Endothelial cell of umbilical vein (primary cell): ENCODE results near the gene TMEM18. TPM values are rescaled to one million over a fixed set of nuclear protein-coding genes. Genes with fewer than 3 reads are reported as not detected.

Experiments used
- BruUV-seq: library from RNA; stranded (reverse); fragments of 400-500 nt; replicated peaks from 2 replicates; lab custom pipeline; 2021; lab: Mats Ljungman, UMichigan
- CTCF ChIA-PET: fragments of 300-600, 350-600 bp; sonication (Branson Sonifier 250); formaldehyde crosslinking; loops from one replicate; lab custom pipeline; 2021; ENCODE audit warnings: antibody characterized with exemption, inconsistent platforms; lab: Charles Lee
- POLR2A ChIA-PET: fragments of 300-600, 350-600 bp; sonication (Branson Sonifier 250); formaldehyde crosslinking; loops from one replicate; lab custom pipeline; 2021; ENCODE audit warnings: antibody characterized with exemption, inconsistent platforms; lab: Charles Lee
- DNase-seq: peaks from one replicate; pipeline ENCODE4 v3.0.0-alpha.2; 2011; ENCODE audit warnings: low read depth, low spot score
- FAIRE-seq: peaks from 2 replicates; lab custom pipeline; 2011; peaks lifted over from hg19 to GRCh38; lab: Jason Lieb, UNC
- H2AFZ ChIP-seq: 2 replicates; pipeline ENCODE4 v1.6.0; 2012; ENCODE audit warnings: low read depth, low read length, control low read depth, inconsistent platforms
- H3K27ac ChIP-seq: 2 replicates; pipeline ENCODE4 v1.5.1; 2011; ENCODE audit warnings: low read depth, mild to moderate bottlenecking, control low read depth, low read length, moderate library complexity; ENCODE audit not compliant: insufficient read depth
- H3K27me3 ChIP-seq, 2 experiments: 2 replicates each; pipeline versions ENCODE4 v1.6.0 to v1.6.1; 2011; ENCODE audit warnings: low read length in 2 of 2, mixed read lengths in 1 of 2; ENCODE audit not compliant: control insufficient read depth in 2 of 2, insufficient read depth in 2 of 2
- H3K36me3 ChIP-seq, 2 experiments: 2 replicates in 1 of 2; 3 replicates in 1 of 2; pipeline ENCODE4 v1.5.1; 2011; ENCODE audit warnings: low read length in 2 of 2, mild to moderate bottlenecking in 1 of 2, moderate library complexity in 1 of 2; ENCODE audit not compliant: control insufficient read depth in 2 of 2, insufficient read depth in 2 of 2; ENCODE audit errors: extremely low read depth in 1 of 2
- H3K4me1 ChIP-seq: 3 replicates; pipeline ENCODE4 v1.5.1; 2011; ENCODE audit warnings: mild to moderate bottlenecking, low read length; ENCODE audit not compliant: control insufficient read depth, insufficient read depth; ENCODE audit errors: extremely low read depth
- H3K4me2 ChIP-seq: 2 replicates; pipeline ENCODE4 v1.6.1; 2011; ENCODE audit warnings: low read length, control low read depth, mixed read lengths; ENCODE audit not compliant: insufficient read depth
- H3K4me3 ChIP-seq, 3 experiments: fragments of 200-600 bp in 1 of 3; sonication (generic), shearing (Covaris generic) in 1 of 3; replicated peaks in 1 of 3; 2 replicates each; pipeline ENCODE4 v1.5.1; 2011 to 2016; ENCODE audit warnings: control low read depth in 3 of 3, low read length in 3 of 3, mild to moderate bottlenecking in 2 of 3, inconsistent platforms in 1 of 3, low read depth in 1 of 3, moderate library complexity in 1 of 3; ENCODE audit not compliant: insufficient read depth in 1 of 3
- H3K79me2 ChIP-seq: 2 replicates; pipeline ENCODE4 v1.6.0; 2012; ENCODE audit warnings: low read length, inconsistent platforms; ENCODE audit not compliant: control insufficient read depth, insufficient read depth
- H3K9ac ChIP-seq: replicated peaks from 2 replicates; pipeline ENCODE3; 2011; ENCODE audit warnings: low read length, control low read depth; ENCODE audit not compliant: insufficient read depth; ENCODE audit errors: extremely low read depth
- H3K9me1 ChIP-seq: replicated peaks from 3 replicates; pipeline ENCODE4 v1.6.0; 2011; ENCODE audit warnings: mild to moderate bottlenecking, low read length; ENCODE audit not compliant: control insufficient read depth, insufficient read depth; ENCODE audit errors: extremely low read depth
- H3K9me3 ChIP-seq: replicated peaks from 2 replicates; pipeline ENCODE4 v1.5.1; 2012; ENCODE audit warnings: low read length, inconsistent platforms; ENCODE audit not compliant: control insufficient read depth, insufficient read depth
- H4K20me1 ChIP-seq: replicated peaks from 2 replicates; pipeline ENCODE3; 2011; ENCODE audit warnings: mild to moderate bottlenecking, low read length; ENCODE audit not compliant: control insufficient read depth, insufficient read depth; ENCODE audit errors: extremely low read depth
- CTCF ChIP-seq, 2 donors: IDR thresholded peaks; 1 replicate in 1 of 2; 2 replicates in 1 of 2; pipeline ENCODE4 v1.5.1; 2011; ENCODE audit warnings: low read length in 2 of 2, mild to moderate bottlenecking in 2 of 2, moderate library complexity in 2 of 2, control low read depth in 1 of 2, inconsistent platforms in 1 of 2, low read depth in 1 of 2; ENCODE audit not compliant: insufficient read depth in 1 of 2; ENCODE audit errors: extremely low read depth in 1 of 2
- EZH2 ChIP-seq: IDR thresholded peaks from 2 replicates; pipeline ENCODE4 v1.6.1; 2012; ENCODE audit warnings: borderline replicate concordance, low read depth, mild to moderate bottlenecking, moderate library complexity, low read length, inconsistent platforms; ENCODE audit not compliant: severe bottlenecking
- FOS ChIP-seq: IDR thresholded peaks from 2 replicates; pipeline ENCODE4 v1.6.1; 2011; ENCODE audit warnings: mild to moderate bottlenecking, low read length, moderate library complexity, borderline replicate concordance; ENCODE audit not compliant: insufficient read depth
- GATA2 ChIP-seq: IDR thresholded peaks from 2 replicates; pipeline ENCODE4 v1.7.0; 2011; ENCODE audit warnings: low read depth, mild to moderate bottlenecking, moderate library complexity, mixed read lengths, low read length; ENCODE audit not compliant: insufficient read length, insufficient read depth
- JUN ChIP-seq: IDR thresholded peaks from 2 replicates; pipeline ENCODE4 v1.6.1; 2011; ENCODE audit warnings: borderline replicate concordance, low read depth; ENCODE audit not compliant: insufficient read length, insufficient read depth
- MAX ChIP-seq: IDR thresholded peaks from 2 replicates; pipeline ENCODE4 v1.6.1; 2011; ENCODE audit not compliant: insufficient read depth, insufficient read length
- MYC ChIP-seq: IDR thresholded peaks from one replicate; pipeline ENCODE4 v1.6.1; 2011; ENCODE audit warnings: mild to moderate bottlenecking, low read depth, low read length
- POLR2A ChIP-seq: IDR thresholded peaks from 2 replicates; pipeline ENCODE4 v1.6.1; 2012; ENCODE audit warnings: low read depth, mild to moderate bottlenecking, control low read depth, low read length
- POLR2AphosphoS5 ChIP-seq: IDR thresholded peaks from 2 replicates; pipeline ENCODE4 v1.6.1; 2012; ENCODE audit warnings: low read depth, mild to moderate bottlenecking, control low read depth, low read length, moderate library complexity; ENCODE audit not compliant: insufficient read depth
- dilution Hi-C: fragments of 300-500 bp; cut with MboI; formaldehyde crosslinking; loops from one replicate; pipeline ENCODE4 v1.15.0; 2019; ENCODE audit warnings: low sequenced_read_pairs; ENCODE audit not compliant: extremely low pct_ligation_motif_present
- intact Hi-C: fragments of 100-400 bp; cut with micrococcal nuclease; formaldehyde crosslinking; loops from one replicate; pipeline ENCODE4 v1.10.0; 2022
- polyA plus RNA-seq, 4 experiments: library from polyadenylated mRNA; depleted of rRNA in 3 of 4; stranded (reverse) in 3 of 4; unstranded in 1 of 4; fragments of >200 nt; gene quantifications; 2 replicates each; pipeline versions ENCODE4 v1.2.1 to v1.2.3, GENCODE V29; 2011 to 2012; ENCODE audit warnings: missing spikeins in 1 of 4
- total RNA-seq: library from RNA; stranded (reverse); gene quantifications from 2 replicates; pipeline ENCODE4 v1.2.3, GENCODE V29; 2021

Gene TMEM18
- total and polyA plus RNA-seq, 2 donors (not counting 3 experiments of a cell fraction or from before 2014, with no cell fraction given) = 19.1 to 23.1 TPM

- intact Hi-C loops (no loop called here), dilution Hi-C loops (no loop called here)
- peaks cover 23% of the 10 kb centered on the region for H3K4me1 ChIP-seq
- no peak overlapping the region for H2AFZ ChIP-seq
- POLR2A ChIA-PET = no interaction called here
- peaks cover 3 to 15% of the 10 kb centered on the region in 2 experiments for H3K36me3 ChIP-seq
- DNase-seq (no peak), FAIRE-seq (no peak)
- no peaks in the 10 kb centered on the region for H3K9me3 ChIP-seq
- H3K9ac ChIP-seq = no peak overlapping the region
- H3K27me3 ChIP-seq = no peaks in the 10 kb centered on the region
- peaks cover 24% of the 10 kb centered on the region for H3K79me2 ChIP-seq
- no peaks in the 10 kb centered on the region for H3K9me1 ChIP-seq
- no TSS peak for BruUV-seq
- H4K20me1 ChIP-seq = no peaks in the 10 kb centered on the region
- H3K4me3 ChIP-seq = no peak overlapping the region
- TF ChIP-seq POLR2A (no peak), JUN (no peak), POLR2AphosphoS5 (no peak), MAX (no peak), EZH2 (no peak), GATA2 (no peak), MYC (no peak), FOS (no peak), CTCF (IDR thresholded peaks at IDR 0.05; ENCODE audit: extremely low read depth in 1 of 2, insufficient read depth in 1 of 2, low read depth in 1 of 2, low read length in 2 of 2) (no peak)
- CTCF ChIA-PET = no interaction called here
- no peak overlapping the region for H3K27ac ChIP-seq
- no peak overlapping the region for H3K4me2 ChIP-seq
These were observed 6.1 kb downstream of the TMEM18 start for GRCh38 chr2:671072-671471.
